HG03378 (cell line): ENCODE measurements around the gene TEX2.
"Not testable (repeated sequence)": the region's sequence is repeated elsewhere in the genome, so short reads cannot be mapped to it uniquely, and the experiment has no call there.

Experiments
- ATAC-seq: cut with Tn5 transposase; IDR thresholded peaks from one replicate; pipeline ENCODE4 v1.9.1; 2021; ENCODE audit warnings: mild to moderate bottlenecking, moderate library complexity; ENCODE audit not compliant: unreplicated experiment

Gene TEX2

DNA sequence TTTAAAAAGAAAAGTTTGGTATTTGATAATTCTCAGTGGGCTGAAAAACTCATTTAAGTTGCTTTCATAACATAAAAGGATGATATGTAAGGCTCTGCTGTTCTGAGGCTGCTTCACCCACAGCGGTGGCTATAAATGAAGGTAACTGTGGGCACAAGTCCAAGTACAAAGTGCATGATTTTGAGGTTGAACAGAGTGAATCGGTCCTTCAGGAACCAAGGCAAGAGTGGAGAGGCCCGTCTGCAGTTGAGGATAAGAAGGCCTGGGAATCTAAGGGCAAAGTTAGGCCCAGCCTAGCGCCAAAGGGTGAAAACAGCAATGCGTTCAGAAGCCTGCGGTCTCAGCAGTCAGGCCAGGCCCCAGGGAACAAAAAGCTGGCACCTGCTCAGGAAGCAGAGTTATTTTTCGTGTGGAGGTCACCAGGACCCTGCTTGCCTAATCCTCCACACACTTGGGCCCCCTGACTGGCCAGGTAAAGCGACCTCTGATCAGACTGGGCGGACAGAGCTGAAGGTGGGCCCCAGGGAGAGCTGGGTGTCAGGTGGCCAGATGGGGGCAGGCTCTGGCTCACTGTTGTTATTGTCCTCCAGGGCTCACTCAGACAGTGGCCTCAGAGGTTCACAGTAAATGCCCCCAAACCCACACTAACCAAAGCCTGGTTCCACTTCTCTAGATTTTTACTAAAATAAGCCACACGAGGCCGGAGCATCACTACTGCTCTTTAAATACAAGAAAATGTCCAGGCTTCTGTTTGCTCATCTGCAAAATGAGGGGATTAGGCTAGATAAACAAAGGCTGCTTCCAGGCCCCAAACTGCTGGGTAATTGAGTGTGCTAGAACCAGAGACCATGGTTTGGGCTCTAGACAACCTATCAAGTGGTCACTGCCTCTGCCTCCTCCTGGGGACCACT, 46.5 kb downstream of the TEX2 start:
- ATAC-seq: peak; percentile 54

DNA sequence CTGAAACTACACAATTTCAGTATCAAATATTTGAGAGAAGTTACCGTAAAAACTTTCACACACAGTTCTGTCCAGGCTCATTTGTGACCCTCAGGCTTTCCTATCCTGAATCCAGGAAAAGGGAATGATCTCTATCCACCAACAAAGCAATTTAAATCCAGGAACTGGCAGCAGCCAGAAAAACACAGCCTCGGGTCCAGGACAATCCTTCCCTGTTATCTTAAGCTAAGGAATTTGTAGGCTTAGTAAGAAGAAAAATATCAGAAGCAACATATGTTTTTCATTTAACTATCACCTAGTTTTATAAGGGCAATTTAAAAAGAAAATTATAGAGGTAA, 47.1 kb downstream of the TEX2 start:
- no peak for ATAC-seq

DNA sequence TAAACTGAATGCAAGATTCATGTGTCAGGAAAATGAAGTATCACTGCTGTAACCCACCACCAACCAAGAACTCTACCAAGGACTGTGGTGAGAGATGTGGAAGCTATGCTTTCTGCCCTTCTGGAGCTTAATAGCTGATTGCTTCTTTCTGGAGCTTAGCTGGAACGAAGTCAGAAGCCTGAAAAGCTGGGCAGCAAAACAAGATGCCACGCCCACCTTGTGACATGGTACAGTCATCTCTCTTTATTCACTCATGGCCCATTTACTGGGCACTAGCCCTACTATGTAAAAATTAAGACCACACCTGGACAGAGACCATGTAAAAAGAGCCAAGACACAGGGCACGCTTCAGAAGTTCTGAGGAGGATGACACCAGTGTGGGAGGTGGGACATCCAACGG, 48.1 kb downstream of the TEX2 start:
- no peak for ATAC-seq

DNA sequence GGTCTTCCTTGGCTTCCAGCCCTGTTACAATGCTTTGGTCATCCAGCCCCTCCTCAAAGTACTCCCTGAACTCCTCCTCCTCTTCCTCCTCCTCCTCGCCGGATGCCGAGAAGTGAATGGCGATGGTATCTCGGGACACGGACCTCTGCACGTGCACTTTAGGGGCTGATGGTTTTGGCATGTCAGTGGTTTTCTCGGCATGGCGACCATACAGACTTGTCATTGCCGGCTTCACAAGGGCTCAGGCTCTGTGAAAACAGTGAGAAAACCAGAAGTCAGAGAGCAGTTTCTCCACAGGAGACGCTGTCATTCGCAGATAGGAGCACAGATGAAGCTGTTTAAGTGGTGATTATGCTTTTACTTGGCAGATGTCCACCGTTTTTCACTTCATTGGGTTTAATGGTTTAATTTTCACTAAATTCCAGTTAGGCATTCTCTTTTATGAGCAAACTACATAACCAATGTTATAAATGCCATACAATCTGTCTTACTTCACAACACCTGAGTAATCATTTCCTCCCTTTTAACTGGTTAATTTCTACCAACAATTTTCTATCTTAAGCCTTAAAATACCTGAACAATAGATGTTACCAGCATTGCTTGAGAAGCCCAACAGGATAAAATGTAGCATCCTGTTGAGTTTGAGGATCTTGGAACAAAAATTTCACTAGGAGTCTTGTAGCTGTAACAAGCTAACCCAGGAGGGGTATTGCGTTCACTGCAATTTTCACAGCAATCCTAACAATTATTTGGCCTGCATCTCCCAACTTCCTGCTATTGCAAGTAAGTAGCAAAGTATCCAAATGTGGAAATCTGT, 48.9 kb downstream of the TEX2 start:
- no peak for ATAC-seq

DNA sequence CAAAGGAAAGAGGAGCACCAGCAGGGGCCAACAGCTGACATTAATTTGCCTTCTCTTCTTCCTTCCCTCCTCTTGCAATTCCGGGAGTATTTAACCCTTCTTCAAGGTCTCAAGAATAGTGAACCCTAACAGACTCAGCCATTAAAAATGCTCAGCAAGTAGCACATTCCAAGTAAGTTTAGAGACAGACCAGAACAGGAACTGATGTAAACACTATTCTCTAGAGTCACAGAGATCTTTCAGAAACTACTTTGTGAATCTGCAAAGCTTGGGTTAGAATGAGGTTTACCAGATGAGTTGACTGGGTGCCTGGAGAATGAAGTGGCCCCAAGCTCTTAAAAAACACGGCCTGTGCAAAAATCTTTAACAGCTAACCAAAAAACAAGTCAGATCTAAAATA, 50.9 kb downstream of the TEX2 start:
- ATAC-seq: no peak

DNA sequence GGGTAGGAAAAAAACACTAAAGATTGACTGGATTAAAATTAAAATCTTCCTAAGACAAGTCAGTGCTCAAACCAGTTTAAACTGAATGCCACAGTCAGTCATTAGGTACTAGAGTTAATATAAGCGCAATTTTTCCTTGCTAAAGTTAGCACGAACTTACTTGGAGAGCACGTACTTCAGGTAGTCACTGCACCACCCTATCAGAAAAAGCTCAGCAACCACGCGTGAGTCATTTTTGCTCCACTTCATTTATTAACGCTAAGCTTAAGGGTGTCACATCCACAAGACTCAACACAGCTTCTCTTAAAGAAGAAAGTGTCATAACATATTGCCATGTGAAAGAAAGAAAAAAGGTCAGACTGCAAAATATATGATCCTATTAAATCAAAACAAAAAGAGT, 53.1 kb downstream of the TEX2 start:
- no peak for ATAC-seq

DNA sequence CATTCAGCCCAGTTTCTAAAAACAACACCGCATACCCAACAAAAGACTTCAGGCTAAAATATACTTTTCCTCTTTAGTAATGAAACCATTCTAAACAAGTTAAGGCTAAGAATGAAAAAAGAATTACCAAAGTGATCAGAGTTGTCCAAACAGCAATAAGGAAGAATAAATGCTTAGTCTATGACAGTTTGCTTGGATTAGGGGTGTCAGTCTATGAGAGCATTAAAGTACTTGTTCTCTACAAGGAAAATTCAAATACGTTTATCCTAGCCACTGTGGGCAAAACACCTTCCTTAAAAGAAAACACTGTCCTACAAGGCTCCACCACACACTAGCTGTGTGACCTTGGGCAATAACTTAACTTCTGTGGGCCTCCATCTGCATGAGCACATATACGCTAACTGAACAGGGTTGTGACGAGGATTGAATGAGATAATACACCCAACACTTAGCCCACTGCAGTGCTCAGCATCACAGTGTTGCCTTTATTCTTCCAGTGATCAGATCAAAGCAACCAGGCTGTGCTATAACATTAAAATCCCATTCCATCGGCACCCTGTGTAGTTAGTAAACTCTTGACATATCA, 53.6 kb downstream of the TEX2 start:
- no peak for ATAC-seq

DNA sequence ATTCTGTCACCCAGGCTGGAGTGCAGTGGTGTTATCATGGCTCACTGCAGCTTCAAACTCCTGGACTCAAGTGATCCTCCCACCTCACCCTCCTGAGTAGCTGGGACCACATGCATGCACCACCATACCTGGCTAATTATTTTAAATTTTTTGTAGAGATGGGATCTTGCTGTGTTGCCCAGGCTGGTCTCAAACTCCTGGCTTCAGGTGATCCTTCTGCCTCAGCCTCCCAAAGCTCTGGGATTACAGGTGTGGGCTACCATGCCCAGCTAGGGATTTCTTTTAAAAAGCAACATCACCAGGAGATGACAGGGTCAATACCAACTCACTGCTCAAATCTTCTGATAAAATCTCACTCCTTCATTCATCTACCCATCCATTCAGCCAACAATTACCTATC, 54.4 kb downstream of the TEX2 start:
- not testable (repeated sequence) for ATAC-seq

DNA sequence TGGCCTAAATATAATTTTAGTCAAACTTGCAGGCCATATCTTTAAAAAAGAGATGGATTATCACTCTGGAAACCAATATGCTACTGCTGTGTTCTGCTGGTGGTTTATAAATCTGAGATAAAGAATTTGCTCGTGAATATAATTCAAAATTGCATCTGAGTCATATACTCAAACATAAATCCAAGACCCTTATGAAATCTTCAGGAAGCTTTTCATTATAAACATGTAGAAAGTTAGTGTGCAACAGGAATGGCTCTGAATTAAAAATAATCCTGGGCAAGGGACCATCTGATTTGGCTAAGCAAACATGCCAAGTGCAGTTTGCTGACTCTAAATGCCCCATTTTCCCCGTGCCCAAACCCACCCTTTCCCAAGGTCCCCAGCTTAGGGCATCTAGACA, 57.3 kb downstream of the TEX2 start:
- no peak for ATAC-seq

DNA sequence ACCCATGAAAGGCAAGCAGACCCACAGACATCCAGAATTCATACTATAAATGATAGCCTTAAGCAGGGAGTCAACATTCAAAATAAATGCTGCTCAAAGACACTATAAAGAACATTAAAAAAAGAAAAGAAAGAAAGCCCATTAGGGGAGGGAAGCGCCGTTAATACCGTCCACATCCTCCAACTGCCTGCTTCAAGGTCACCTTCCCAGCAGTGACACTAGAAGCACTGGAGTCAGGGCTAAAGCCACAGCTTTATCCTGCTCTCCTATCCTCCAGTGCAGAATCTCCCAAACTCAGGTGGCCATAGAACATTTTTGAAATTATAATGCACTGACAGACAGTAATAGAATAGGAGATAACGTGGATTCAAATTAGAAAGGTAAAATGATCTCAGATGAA, 59.4 kb downstream of the TEX2 start:
- no peak for ATAC-seq

DNA sequence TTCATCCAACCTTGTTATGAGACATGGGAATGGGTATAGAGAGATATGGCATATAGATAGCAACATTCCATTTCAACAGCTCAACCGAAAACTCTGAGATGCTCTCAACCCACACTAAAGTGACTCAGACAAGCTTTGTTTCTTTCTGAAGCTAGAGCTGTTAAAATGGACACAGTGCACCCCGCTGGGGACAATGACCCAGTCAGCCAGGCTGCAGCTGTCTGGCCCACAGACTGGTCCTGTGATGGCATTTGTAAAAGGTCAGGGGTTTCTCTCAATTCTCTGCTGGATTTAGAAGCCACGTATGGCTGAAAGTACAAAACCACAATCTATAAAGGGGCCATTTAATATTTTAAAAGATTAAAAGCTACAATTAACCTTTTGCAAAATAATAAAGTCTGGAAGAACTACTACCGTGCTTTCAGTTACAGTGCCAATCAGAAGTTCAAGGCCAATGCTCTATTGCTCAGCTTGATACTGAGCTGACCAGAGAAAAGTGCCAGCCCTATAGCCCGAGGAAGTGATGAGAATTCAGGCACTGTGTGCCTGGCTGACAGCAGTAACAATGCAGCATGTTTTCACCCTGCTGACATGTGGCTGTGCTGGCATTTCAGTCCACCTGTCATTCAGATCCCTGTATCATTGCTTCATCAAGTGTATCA, 60.2 kb downstream of the TEX2 start:
- no peak for ATAC-seq

DNA sequence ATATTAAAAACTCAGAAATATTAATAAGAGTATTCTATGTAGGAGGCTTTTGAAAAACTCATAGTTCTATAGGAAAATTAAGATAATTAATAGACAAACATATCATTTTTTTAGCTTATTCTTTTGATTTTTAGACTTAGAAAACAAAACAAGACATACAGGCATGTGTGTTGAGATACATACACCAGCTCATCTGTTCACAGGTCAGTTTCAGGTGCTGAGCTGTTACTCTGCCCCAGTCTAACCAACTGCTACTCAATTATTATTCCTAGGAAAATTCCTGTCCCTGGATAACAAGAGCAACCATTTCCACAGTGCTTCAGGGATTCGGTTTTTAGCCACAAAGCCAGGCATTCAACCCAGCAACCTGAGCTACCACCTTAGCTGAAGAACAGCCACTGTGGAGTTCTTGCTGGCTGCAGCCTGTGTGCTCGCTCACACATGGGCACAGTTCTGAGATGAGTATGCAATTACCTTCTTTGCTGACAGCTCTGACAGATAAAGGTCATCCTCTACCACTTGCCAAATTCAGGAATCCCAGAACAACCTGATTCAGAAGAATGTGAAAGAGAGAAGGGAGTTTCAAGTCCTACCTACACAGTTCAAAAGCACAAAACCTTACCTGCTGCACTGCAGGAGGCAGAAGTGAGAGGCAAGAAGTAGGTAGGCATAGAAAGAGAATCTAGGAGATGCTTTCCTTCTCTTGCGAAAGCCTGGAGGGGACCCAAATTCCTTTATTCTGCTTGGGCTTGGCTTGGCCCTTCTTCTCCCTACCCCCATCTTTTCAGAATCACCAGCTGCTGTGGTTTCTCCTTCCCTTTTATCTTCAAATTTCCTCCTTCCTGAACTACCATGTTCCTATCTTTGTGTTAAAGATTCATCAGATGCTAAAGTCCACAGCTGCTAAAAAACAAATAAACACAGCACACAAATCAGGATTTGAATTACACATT, 62.7 kb downstream of the TEX2 start:
- no peak for ATAC-seq

DNA sequence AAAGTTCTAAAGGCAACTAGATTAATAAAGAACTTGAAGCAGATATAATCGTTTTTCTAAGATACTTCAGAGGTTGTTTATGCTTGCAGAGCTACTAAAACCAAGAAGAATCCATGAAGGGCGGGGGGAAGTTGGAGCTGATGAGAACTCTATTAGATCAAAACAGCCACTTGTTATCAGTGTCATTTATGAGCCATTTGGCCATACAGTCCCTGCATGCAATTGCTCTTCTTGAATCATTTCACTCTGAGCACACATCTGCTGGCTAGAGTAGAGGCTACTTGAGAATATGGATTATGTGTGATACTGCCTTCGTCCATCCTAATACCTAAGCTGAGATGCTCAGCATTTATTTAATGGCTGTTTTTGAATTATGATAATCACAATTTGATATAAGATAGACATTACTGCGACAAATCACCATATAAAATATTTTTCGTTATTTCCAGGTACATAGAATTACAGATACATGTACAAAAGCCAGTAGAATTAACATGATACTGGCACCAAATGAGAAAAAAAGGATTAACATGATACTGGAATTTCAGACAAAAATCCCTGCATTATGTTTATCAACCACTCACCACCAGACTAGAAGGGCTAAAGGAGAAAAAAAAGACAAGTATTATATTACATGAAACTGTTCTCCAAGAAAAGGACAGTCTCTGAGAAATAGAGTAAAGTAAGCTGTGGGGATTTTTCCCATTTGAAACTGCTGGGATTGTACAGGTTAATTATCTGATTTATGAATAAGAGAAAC, 64.5 kb downstream of the TEX2 start:
- no peak for ATAC-seq

DNA sequence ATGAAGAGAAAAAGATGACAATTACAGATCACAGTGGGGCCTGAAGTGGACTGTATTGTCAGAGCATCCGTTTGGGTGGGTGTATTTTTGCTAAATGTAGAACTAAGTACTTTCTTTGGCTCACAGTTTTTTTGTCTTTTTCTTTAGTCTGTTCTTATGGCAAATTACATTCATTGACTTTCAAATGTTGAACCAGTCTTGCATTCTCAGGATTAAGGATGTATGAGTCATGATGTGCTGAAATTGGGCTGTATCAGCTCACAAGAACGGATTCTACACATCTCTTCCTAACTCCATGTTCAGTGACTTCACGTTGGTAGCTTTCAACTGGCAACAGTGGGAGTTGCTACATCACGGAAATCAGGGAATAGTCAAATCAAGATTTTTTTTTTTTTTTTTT, 66.5 kb downstream of the TEX2 start:
- no peak for ATAC-seq

DNA sequence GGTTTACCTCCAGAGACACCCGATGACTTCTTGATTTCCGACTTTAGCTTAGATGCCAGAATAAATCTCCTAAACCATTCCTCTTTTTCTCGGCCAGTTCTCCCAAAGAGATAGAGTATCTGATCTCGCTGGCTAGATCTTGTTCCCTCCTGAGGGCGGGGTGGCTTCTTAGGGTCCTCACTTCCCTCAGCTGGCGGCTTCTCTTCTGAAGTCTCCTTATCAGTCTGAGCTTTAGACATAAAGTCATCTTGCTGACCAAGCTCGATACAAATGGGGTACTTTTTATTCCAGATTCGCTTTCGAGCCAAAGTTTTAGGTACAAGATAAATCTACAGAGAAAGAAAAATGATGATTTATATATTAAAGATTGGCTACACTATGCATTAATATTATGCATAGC, 69.5 kb downstream of the TEX2 start:
- no peak for ATAC-seq

DNA sequence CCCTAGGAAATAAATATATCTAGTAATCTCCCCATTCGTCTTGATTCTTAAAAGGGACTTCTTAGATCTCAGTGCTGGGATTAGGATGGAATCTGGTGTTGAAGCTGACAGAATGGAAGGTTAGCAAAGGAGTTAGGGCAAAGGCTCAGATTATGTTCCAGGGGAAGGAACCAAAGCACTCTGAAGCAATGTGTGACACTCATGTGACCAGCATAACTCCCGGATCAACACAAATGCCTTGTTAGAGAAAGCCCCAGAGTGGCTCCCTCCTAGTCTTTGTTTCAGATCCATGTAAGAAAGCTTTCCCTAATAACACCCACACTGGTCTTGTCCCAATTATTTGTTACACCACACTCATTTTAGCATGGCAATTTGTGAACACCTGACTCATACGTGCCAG, 70.5 kb downstream of the TEX2 start:
- no peak for ATAC-seq

DNA sequence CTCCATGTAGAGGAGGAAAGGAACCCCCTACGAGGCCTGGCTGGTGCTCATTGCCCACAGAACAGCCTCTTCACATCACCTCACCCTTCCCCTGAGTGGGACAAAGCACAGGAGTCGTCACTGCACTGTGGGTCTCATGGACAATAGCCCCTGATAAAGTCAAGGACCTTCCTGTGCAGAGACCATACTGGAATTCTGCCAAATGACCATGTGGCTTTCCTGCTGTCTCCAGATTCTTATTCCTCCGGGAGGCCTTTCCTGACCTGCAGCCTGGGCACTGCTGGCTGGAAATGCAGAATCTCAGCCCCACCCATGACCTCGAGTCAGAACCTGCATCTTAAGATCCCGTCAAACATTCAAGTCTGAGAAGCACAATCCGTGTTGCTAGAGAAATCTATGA, 72.6 kb downstream of the TEX2 start:
- ATAC-seq: no peak

DNA sequence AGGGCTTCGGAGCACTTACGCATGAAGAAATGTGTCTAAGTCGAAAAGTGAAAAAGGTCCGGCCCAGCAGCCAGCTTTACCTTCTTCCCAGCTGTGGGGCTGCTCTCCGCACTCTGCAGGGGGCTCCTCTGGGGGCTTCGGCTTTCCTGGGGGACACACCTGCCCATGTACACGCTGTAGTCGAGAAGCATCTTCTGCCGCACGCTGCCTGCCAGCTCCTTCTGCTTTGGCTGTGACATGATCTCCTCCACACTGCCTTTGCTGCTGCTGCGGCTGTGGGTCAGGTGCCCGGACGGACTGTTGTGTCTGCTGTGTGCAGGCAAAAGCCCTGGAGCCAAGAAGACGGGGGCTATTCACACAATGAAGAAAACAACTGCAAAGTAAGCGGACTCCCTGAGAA, 75.0 kb downstream of the TEX2 start:
- ATAC-seq: no peak

DNA sequence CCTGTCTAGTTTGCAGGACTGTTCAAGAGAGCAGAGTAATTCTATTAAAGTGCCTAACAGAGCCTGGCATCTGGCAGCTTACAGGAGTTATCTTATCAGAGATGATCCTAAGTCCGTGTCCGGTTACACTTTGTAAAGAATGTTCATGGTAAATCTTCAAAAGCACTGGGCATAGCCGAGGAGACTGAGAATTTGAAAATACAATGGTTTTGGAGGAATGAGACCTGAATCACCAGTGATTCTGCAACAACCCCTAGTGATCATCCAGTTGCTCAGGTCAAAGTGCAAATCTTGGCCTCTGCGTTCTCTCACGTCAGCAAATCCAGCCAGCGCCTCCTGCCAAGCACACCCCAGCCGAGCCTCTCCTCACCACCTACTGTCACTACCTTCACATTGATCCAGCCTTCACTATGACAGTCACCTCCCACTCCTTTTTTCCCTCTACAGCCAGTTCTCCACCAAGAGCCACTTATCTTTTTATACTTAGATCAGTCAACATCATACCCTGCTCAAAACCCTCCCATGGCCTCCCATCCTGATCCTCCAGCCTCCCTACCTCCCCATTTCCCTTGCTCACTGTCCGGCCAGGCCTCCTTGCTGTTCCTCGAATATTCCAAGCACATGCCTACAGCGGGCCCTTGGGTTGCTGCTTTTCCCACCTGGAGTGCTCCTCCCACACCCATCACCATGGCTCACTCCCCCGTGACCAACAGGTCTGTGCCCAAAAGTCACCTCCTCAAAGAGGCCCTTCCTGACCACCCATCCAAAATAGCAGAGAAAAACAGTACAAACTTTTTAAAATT, 75.8 kb downstream of the TEX2 start:
- ATAC-seq: no peak
